Body of pancreas (tissue), 4 donors: ENCODE results near the gene ERCC6.

Experiments used
- CTCF ChIP-seq, 7 experiments: fragments of 450-650 bp in 4 of 7; fragments of 200-600 bp in 3 of 7; sonication (generic) in 3 of 7; IDR thresholded peaks; one replicate each; pipeline ENCODE4 v1.5.1; 2016 to 2019; ENCODE audit warnings: antibody characterized with exemption in 7 of 7
- POLR2A ChIP-seq, 3 donors: fragments of 450-650 bp; IDR thresholded peaks; one replicate each; pipeline ENCODE4 v1.6.1; 2016; ENCODE audit warnings: antibody characterized with exemption in 3 of 3, mild to moderate bottlenecking in 2 of 3

GRCh38 chr10:49520122-49520775 lies 18.7 kb downstream of the ERCC6 start:
- TF ChIP-seq CTCF (IDR thresholded peaks at IDR 0.05) (no peak), POLR2A (IDR thresholded peaks at IDR 0.05) (no peak)
